PC-9 (cell line): ENCODE data around the gene PLA2G4D.

ENCODE experiments used
- CTCF ChIP-seq: fragments of 200-600 bp; sonication (generic); conservative IDR thresholded peaks from 2 replicates; pipeline ENCODE4 v1.6.1; 2017; ENCODE audit warnings: mixed run types, antibody characterized with exemption, mild to moderate bottlenecking, moderate library complexity
- EZH2 ChIP-seq: fragments of 200-600 bp; sonication (generic); IDR thresholded peaks from 2 replicates; pipeline ENCODE4 v1.8.0; 2017; ENCODE audit warnings: antibody characterized with exemption, low read depth

DNA sequence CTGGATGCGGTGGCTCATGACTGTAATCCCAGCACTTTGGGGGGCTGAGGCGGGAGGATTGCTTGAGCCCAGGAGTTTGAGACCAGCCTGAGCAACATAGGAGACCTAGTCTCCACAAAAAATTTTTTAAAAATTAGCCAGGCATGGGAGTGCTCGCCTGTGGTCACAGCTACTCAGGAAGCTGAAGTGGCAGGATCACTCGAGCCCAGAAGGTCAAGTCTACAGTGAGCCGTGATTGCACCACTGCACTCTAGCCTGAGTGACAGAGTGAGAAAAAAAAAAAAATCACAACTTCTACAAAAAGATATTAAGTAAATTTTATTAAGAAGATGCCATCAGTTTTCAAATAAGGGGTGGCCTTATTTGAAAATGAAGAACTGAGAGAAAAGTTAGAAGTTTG lies 11.9 kb upstream of the PLA2G4D start:
- TF ChIP-seq CTCF = no peak
- no peak for TF ChIP-seq EZH2
